Activated naive CD4-positive, alpha-beta T cell (primary cell): ENCODE results near the gene ERICH3.
"Not testable (repeated sequence)": the region's sequence is repeated elsewhere in the genome, so short reads cannot be mapped to it uniquely, and the experiment has no call there.

Experiments used
- DNase-seq, 4 experiments: peaks; one replicate each; lab custom pipeline; 2025; lab: John Stamatoyannopoulos, UW

ERICH3 gene

DNA sequence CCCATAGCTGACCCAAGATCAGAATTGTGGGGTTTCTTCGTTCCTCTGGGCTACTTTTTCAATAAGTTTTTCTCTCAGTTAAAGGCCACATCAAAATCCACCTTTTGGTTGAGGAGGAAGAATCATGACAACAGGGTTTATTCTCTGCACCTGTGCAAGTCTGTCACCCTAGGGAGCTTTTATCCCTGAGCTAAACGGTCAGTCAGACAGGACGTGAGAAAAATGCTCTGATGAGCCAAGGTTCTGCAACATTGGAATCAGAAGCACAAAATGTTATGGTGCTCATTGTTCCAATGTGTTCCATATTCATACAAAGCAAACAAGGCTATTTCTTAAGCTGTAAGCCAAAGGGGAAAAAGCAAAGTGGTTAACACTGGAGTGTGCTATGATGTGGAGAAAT is 7.4 kb upstream of the ERICH3 start:
- no peak for DNase-seq

DNA sequence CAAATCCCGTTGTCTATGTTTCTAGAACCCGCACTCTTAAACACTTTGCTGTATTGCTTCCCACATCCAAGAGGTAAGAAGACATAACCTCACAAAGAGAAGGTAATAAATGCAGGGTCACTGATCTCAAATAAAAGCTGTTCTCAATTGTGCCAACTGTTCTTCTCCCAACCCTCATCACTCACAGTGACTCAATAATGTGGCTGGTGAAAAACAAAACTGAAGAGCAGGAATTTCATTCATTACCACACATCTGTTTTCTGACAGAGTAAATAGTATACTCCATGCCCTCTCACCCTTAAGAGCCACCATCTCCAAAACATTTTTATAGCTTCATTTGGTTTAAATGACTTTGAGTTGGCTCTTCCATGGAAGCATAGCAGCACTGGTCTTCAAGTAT is 6.2 kb upstream of the ERICH3 start:
- no peak for DNase-seq

DNA sequence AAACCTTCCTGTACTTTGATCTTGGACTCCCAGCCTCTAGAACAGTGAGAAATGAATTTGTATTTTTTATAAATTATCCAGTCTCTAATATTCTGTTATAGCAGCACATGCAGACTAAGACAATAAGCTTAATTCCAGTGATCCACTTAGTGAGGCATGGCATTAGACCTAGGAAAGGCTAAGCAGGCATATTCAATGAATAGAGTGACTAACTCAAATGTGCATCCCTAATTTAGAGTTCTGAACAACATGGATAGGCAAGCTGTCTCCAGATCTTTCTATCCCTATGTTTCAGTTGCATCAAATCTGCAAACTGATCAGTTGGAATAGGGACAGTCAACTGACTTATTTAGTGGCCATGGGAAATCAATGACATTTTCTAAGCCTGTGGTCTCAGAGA is 4.3 kb upstream of the ERICH3 start:
- DNase-seq = no peak

DNA sequence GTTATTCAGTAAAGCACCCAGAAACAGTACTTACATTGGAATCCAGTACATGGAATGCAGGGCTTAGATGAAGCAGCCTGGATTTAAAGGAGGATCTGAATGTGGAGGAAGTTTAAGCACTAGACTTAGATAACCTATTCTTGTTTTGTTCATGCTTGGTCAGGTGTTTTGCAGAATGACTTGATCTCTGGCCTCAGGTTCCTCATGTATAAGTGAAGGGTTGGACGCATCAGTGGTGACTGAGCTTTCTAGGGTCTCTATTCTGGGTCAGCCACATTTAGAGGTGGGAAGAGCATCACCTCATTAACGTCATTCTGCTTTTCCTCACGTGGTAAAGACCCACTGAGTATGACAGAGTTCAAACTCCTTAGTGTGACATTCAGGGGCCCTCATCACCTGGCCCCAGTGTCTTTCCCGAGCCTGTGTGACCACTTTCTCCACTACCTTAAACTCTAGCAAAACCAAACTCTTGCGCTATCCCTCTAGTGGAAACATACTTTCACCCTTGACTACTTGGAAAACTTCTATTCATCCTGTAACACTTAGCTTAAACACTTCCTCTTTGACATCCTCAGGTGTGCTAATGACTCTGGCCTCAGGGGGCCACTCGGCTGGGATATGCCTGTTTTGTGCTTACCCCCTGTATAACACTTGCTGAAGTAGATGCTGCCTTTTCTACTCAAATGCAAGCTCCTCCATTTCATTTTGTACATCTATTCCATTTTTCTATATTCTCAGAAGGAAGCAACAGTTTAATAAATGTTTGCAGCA is 871 bp upstream of the ERICH3 start:
- DNase-seq = no peak

DNA sequence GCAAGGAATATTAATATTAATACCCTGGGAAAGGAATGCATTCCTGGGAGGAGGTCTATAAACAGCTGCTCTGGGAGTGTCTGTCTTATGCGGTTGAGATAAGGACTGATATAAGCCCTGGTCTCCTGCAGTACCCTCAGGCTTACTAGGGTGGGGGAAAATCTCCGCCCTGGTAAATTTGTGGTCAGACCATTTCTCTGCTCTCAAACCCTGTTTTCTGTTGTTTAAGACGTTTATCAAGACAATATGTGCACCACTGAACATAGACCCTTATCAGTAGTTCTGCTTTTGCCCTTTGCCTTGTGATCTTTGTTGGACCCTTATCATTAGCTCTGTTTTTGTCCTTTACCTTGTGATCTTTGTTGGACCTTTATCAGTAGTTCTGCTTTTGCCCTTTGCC is 2.7 kb downstream of the ERICH3 start:
- DNase-seq = not testable (repeated sequence)

DNA sequence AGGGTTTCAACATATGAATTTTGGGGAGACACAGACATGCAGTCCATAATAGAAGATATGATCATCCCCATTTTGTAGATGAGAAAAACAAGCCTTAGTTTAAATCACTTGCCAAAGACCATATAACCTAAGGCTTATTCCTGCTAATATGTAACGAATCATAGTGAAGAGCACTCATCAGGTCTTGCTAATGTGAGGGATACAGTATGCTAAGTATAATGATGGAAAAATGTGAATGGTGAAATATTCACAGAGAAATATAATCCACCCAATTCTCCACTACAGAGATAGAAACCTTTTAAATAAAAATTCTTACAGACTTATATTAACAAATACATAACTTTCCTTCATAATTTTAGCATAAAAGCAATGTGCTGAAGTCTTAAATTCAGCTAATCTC is 18.9 kb downstream of the ERICH3 start:
- DNase-seq = no peak

DNA sequence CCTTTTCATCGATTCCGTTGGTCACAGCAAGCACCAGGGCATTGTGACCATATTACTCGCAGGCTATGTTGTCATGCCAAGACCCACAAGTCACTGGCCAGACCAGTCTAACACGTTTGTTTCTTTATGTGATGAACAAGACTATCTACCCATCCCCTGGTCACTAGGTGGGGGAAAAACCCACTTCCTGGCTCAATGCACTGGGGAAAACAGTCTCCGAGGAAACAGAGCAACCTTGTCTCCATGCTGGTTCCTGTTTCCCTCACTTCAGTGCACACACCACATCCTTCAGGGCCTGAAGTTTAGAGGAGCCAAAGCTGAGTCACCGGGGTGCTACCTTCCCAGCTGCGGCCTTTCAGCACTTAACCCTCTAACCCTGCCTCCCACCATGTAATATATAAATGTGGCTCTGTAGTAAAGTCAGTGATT is 20.9 kb downstream of the ERICH3 start:
- no peak for DNase-seq

DNA sequence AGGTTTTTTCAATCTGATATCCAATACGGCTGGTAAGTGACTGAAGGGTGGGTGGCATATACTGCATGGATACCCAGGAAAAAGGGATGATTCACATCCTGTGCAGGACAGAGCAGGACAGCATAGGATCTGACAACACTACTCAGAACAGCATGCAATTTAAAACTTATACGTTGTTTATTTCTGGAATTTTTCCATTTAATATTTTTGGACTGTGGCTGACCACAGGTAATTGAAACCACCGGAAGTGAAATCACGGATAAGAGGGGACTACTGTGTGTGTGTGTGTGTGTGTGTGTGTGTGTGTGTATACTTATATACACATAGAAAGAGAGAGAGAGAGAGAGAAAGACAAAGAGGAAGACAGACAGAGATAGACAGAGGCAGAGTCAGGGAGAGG is 23.0 kb downstream of the ERICH3 start:
- no peak for DNase-seq

DNA sequence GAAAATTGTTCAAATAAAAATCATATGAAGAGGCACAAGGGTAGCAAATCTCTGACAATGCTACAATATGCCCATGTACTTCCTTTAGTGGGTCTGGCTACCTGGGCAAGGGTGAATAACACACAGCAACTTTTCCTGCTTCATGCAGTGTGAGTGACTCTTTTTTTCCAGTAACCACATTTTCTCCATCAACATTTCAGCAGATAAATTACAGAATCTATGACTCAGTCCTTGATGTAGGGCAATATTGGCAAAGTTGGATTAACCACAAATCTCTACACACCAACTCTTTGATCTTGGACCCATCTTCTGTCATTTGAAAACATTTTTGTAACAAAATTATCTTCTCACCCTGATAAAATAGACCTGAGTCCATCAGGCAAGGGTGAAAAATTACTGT is 31.7 kb downstream of the ERICH3 start:
- DNase-seq = no peak

DNA sequence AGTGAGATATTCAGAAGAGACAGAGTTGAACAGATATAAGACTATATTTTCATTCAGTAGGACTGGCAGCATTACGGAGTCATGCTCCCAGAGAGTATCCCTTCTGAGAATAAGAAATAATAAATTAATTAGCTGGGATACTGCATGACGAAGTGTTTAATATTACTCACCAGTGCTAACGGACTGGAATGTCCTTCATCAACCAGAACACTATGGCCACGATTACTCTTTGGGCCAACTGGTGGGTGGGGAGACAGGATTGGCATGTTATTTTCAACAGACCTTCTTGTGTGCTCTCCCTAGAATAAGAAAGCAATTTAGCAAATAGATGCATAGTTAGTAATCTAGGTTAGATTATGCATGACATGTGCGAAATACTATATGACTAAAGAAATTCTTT is 32.4 kb downstream of the ERICH3 start:
- DNase-seq = no peak

DNA sequence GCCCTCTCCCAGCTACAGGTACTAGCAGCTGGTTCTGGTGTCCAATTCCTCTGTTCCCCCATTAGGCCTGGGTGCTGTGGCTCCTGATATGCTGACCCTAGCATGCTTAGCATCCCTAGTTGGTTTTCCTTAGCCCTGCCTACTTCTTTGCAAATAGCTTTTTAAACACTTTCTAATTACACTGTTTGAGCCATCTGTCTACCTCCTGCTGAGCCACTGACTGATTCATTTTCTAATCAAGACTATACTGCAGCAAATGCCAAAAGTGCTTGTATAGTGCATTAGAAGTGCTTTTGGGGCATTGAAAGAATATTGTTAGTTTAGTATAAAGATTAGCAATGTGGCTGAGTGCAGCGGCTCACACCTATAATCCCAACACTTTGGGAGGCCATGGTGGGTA is 36.3 kb downstream of the ERICH3 start:
- DNase-seq = no peak

DNA sequence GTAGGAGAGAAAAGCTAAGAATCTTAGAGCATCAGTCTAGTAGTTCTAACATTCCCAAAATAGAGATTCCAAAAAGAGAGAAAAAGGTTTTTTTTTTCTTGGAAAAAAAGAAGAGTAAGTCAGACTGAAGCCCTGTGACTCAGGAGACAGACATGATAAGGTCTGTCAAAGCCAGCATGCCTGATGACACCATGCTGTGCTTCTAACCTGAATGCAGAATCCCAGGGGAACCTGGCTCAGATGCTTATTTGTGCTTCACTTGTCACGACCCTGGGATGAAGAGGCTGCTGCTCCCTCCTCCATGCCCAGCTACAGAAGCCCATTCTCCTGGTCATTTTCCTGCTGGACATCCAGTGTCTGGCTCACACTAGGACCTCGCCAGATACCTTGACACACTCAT is 44.3 kb downstream of the ERICH3 start:
- no peak for DNase-seq

DNA sequence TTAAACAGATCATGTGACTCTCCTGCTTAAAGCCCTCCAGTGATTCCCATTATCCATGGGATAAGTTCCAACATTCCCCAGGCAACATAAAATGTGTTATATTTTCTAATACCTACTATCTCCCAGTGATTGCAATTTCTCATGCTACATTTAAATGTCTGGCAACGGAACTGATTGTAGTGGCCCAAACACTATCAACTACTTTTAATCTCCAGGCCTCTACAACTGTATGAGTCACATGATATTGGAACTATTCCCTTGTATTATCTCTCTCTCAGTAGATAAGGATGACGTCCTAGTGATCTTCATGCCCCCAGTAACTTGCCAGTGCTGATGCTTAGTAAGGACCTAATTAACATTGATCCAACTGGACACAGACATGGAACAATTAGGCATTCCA is 49.9 kb downstream of the ERICH3 start:
- no peak for DNase-seq

DNA sequence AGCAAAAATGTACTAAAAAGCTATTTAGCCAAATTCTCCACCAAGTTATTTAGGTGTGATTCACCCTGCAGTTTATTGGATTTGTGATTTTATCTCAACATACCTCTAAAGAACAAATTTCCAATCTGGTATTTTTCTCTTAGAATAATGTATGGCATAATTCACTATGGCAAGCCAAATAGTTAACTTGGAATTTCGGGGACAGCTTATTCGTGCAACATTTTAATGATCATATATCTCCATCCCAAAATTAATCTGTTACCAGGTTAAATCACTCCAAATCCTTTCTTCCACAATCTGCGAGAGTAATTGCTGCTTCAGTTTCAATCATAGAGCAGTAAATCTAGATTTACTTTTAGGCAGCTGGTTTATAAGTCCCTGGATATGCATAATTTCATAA is 53.4 kb downstream of the ERICH3 start:
- DNase-seq = no peak

DNA sequence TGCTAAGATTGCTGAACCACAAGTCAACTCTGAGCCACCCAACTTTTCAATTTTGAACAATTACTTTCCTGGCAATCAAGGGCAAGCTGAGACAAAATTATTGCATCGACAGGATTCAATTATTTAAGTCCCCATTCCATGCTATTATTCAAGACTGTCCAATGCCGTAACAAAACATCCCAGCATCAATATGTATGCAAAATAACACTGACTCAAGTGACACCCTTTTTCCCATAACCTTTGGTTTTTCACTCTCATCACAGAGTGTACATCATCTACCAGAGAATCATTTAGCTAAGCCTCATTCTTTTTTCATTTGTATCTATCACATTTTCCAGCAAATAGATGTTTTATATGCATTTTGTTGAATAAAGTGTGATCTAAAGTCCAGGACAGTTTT is 54.6 kb downstream of the ERICH3 start:
- no peak for DNase-seq

DNA sequence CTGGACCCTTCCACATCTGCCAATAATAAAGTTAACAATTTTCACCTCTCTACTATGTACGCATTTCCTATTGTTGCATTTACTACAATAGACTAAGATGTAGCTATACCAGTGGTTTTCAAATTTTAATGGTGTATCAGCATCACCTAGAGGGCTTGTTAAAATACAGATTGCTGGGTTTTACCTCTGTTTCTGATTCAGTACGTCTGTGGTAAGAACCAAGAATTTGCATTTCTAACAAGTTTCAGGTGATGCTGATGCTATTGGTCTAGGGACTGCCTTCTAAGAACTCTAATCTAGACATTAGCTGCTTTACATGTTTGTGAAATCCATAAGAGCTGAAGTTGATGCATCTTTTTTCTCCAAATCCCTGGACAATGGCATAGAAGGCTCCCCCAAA is 59.7 kb downstream of the ERICH3 start:
- no peak for DNase-seq

DNA sequence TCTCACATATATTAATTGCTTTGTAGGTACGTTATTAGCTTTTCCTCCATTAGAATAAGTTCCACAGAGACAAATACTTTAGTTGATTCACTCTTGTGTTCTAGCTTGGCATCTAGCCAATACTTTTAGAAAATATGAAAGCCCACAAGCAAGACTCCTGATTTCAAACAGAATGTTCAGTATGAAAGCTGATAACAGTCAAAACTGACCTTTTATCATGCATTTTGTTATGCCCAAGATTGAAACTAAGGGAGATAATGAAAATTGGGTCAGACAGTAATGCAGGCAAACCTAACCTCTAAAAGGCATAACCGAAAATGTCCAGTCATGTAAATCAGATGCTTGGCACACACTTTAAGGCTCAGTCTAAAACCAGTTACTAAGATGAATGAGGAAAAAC is 61.7 kb downstream of the ERICH3 start:
- no peak for DNase-seq

DNA sequence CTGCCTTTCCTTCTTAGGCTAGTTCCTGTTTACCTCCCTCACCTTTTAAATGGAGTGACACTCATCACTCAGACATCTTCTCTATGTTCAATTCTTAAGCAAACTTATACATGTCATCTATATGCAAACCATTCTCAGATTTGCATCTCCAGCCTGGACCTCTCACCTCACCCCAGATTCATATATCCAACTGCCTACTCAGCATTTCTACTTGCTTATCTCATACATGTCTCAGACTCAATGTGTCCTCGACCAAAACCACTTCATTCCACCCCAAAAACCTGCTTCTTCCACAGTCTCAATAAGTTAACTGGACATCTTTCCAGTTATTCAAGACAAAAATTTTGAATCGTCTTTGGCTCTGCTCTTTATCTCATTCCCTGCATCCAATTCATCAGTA is 62.6 kb downstream of the ERICH3 start:
- no peak for DNase-seq

DNA sequence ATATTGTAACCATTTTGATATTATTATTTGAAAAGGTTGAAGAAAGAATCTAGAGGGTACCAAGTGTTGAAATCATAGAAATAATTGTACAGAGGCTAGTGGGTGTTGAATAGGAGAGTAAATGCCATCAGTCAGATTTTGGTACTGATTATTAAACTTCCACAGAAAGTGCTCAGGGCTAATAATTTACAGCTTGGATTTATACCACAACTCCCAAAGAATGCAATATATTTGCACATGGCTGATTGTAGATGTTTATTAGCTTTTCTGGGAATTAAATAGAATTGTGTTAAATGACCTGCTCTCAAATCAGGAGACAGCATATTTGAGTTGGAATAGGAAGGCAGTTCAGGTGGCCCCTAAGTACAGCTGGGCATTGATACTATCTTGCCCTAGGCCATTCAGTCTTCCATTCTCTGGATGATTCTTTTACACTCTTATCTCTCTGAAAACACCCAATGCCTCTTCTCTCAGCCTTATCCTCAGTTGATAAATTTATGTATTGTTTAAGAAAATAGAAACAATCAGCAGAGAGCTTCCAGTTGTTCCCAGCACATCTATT is 63.7 kb downstream of the ERICH3 start:
- DNase-seq = no peak

DNA sequence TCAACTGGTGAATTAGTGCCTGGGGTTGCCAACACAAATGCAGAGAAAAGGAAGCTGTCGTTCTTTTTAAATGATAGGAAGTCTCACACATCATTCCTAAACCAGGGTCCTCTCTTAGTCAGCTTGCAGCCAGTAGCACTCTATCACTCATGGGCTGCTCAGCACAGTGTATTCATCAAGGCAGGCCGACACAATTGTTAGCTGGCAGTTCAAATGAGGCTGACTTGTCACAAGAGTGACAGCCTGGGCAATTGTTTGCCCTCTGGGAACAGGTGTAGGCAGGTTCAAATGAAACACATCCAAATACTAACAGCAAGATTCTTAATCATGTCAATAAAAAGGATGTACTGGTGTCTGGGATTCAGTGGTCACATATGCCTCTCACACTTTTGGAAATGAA is 76.9 kb downstream of the ERICH3 start:
- no peak for DNase-seq

DNA sequence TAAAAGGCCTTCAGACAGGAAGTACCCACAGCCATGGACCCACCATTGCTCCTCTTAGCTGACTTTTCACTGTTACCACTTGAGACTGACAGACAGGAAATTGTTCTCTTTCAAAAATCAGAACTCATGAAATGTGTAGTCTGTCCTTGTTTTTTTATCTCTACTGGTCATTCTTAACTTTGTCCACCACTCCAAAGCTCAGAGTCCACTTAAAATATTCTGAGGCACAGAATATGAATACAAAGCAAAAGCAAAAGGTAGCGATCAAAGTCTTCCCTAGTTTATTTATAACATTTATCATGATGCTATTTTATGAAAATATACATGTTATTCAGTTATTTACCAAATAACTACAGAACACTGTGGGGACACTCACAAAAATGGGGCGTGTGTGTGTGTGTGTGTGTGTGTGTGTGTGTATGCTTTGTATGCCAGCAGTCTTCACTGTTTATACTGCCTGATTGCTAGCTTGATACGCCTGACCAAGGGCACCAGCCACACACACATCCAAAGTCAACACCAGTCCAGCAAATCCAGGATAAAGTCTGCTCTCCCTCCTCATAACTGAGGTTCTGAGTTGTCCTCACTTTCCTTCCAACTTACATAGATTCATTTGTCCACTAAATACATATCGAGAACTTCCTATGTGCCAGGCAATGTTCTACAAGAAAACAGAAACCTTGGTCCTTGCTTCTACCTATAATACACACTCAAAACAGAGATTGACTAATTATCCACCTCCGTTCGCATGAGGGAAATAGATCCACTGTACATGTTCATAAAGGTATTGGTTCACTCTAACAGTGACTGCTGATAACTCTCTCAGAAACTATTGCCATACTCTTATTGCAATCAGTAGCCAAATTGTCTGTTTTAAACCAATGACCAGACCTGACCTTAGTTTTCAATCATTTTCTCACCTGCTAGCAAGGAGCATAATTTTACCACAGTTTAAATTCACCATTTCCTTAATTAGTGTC is 79.4 kb downstream of the ERICH3 start:
- DNase-seq = no peak

DNA sequence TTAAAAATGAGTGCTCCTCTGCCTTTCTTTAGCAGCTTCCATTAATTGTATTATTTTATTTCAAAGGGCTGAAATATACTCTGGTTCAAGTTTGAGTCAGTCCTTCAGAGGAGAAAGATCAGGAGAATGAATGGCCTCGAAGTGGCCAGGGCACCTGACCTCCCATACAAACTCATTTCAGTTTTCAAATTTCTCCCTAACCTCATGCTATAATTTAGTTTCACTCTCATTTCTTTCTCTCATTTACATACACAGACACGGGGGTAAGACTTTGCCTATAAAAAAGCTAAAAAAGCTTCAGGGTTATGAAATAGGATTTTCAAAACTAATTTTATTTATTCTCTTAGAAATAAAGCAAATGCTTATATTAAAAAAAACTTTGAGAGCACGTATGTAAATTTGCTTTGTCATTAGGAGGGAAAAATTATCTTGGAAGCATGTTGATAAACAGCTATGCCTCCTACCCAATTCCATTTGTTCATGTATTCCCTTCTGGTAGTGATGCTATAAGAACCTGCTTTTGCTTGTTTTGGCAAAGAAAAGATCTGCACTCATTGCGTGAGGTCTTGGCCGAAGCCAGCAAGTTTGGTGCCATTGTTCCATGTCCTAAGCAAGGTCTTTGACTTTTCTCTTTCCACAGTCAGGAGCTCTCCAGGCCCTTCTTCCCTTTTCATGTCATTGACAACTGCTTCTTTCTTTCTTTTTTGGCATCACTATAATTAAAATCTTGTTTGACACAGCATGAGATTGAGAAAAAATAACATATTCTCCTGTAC is 80.8 kb downstream of the ERICH3 start:
- no peak for DNase-seq
